PFSK-1 (cell line): ENCODE data around the gene FFAR4.

Experiments
- POLR2AphosphoS5 ChIP-seq: IDR thresholded peaks from 2 replicates; pipeline ENCODE4 v1.6.1; 2012; ENCODE audit warnings: low read depth, mild to moderate bottlenecking, control low read depth, low read length, moderate library complexity
- SIN3A ChIP-seq: IDR thresholded peaks from 2 replicates; pipeline ENCODE4 v1.6.1; 2012; ENCODE audit warnings: mild to moderate bottlenecking, low read length, moderate library complexity, borderline replicate concordance; ENCODE audit not compliant: insufficient read depth
- TAF1 ChIP-seq: IDR thresholded peaks from 2 replicates; pipeline ENCODE4 v1.6.1; 2012; ENCODE audit warnings: low read length, control low read depth, borderline replicate concordance; ENCODE audit not compliant: insufficient read depth

DNA sequence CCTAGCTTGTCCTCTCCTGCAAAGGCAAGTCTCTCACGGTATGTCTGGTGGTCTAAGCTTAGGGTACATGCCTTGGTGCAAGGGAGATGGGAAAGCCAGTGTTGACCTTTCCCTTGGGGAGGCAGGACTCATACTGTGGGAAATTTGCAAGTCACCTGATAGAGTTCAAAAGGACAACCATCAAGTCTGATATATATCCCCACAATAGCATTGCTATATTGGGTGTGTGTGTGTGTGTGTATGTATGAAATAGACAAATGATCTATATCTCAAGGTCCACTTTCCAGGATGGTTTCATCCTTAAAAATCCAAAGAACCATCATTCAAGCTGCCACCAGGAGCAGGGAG is 12.2 kb upstream of the FFAR4 start:
- TF ChIP-seq POLR2AphosphoS5 (no peak), SIN3A (no peak), TAF1 (no peak)
